DND-41 (cell line): Measurements from ENCODE around the gene GLRB.

Experiments used
- ATAC-seq: fragments of 200-7000 bp; cut with Tn5 transposase; 3 replicates; pipeline ENCODE4 v1.9.1; 2021; ENCODE audit warnings: low read depth; ENCODE audit not compliant: insufficient read depth
- DNase-seq: peaks from one replicate; pipeline ENCODE4 v3.0.0-alpha.2; 2020
- H2AFZ ChIP-seq: 2 replicates; pipeline ENCODE4 v1.6.0; 2012; ENCODE audit warnings: low read depth, low read length
- H3K27ac ChIP-seq: 2 replicates; pipeline ENCODE4 v1.5.1; 2012; ENCODE audit warnings: low read length, inconsistent platforms
- H3K27me3 ChIP-seq: fragments of 200-600 bp; sonication (generic); 2 replicates; pipeline ENCODE4 v1.6.0; 2012; ENCODE audit warnings: low read length, mild to moderate bottlenecking, inconsistent platforms; ENCODE audit not compliant: insufficient read depth, poor library complexity
- H3K36me3 ChIP-seq: 2 replicates; pipeline ENCODE4 v1.5.1; 2012; ENCODE audit warnings: low read length, inconsistent platforms; ENCODE audit not compliant: insufficient read depth
- H3K4me1 ChIP-seq: 2 replicates; pipeline ENCODE4 v1.5.1; 2012; ENCODE audit warnings: mild to moderate bottlenecking, low read length; ENCODE audit not compliant: insufficient read depth
- H3K4me2 ChIP-seq: 2 replicates; pipeline ENCODE4 v1.6.0; 2012; ENCODE audit warnings: mild to moderate bottlenecking, moderate library complexity, low read length, inconsistent platforms; ENCODE audit not compliant: insufficient read depth
- H3K4me3 ChIP-seq, 2 experiments: fragments of 200-600 bp in 1 of 2; shearing (Covaris generic) in 1 of 2; 2 replicates each; pipeline ENCODE4 v1.5.1; 2012 to 2016; ENCODE audit warnings: inconsistent platforms in 2 of 2, low read length in 2 of 2, mild to moderate bottlenecking in 2 of 2, low read depth in 1 of 2, moderate library complexity in 1 of 2
- H3K79me2 ChIP-seq: 2 replicates; pipeline ENCODE4 v1.6.0; 2012; ENCODE audit warnings: low read length, inconsistent platforms; ENCODE audit not compliant: insufficient read depth
- H3K9ac ChIP-seq: 2 replicates; pipeline ENCODE4 v1.6.0; 2012; ENCODE audit warnings: low read depth, mild to moderate bottlenecking, inconsistent platforms, low read length, moderate library complexity
- H3K9me3 ChIP-seq: 2 replicates; pipeline ENCODE4 v1.5.1; 2012; ENCODE audit warnings: low read length, moderate library complexity, mild to moderate bottlenecking, inconsistent platforms; ENCODE audit not compliant: insufficient read depth, severe bottlenecking
- H4K20me1 ChIP-seq: 2 replicates; pipeline ENCODE4 v1.6.0; 2012; ENCODE audit warnings: low read length; ENCODE audit not compliant: insufficient read depth
- EZH2 ChIP-seq: IDR thresholded peaks from 3 replicates; pipeline ENCODE4 v1.6.1; 2012; ENCODE audit warnings: borderline replicate concordance, low read depth, mild to moderate bottlenecking, moderate library complexity, low read length, inconsistent platforms; ENCODE audit not compliant: severe bottlenecking
- TF ChIP-seq, protein P1 (sequence below): IDR thresholded peaks from 2 replicates; pipeline ENCODE4 v1.5.1; 2012; ENCODE audit warnings: borderline replicate concordance, low read length, moderate library complexity, mild to moderate bottlenecking; ENCODE audit not compliant: poor library complexity, severe bottlenecking; ENCODE audit errors: extremely low read depth

GLRB gene

DNA sequence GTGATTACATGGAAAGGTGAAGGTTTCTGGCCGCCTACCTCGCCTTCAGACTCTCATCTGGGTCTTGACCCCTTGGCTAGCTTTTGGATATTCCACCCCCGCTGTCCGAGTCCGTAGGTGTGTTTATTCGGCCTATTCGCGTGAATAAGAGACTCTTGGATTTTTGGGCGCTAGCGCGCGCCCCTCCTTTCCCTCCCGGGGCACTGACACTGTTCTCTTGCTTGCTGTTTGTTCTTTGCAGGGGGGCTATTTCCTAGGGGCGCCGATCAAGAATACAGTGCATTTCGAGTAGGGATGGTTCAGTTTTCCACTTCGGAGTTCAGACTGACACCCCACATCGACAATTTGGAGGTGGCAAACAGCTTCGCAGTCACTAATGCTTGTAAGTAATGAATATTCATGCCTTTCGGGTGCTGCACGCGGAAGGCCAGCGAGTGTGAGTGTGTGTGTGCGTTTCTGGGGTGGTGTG, 145.5 kb downstream of the GLRB start:
- H4K20me1 ChIP-seq = no peaks in the 10 kb centered on the region
- H3K4me3 ChIP-seq = no peak overlapping the region
- DNase-seq = no peak
- no peak overlapping the region for H2AFZ ChIP-seq
- no peaks in the 10 kb centered on the region for H3K79me2 ChIP-seq
- TF ChIP-seq, protein P1, sequence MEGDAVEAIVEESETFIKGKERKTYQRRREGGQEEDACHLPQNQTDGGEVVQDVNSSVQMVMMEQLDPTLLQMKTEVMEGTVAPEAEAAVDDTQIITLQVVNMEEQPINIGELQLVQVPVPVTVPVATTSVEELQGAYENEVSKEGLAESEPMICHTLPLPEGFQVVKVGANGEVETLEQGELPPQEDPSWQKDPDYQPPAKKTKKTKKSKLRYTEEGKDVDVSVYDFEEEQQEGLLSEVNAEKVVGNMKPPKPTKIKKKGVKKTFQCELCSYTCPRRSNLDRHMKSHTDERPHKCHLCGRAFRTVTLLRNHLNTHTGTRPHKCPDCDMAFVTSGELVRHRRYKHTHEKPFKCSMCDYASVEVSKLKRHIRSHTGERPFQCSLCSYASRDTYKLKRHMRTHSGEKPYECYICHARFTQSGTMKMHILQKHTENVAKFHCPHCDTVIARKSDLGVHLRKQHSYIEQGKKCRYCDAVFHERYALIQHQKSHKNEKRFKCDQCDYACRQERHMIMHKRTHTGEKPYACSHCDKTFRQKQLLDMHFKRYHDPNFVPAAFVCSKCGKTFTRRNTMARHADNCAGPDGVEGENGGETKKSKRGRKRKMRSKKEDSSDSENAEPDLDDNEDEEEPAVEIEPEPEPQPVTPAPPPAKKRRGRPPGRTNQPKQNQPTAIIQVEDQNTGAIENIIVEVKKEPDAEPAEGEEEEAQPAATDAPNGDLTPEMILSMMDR = no peak
- no peak for TF ChIP-seq EZH2
- no peaks in the 10 kb centered on the region for H3K36me3 ChIP-seq
- H3K4me2 ChIP-seq = no peak overlapping the region
- H3K4me1 ChIP-seq = no peaks in the 10 kb centered on the region
- H3K27ac ChIP-seq = no peak overlapping the region
- no peak for ATAC-seq
- no peaks in the 10 kb centered on the region for H3K9me3 ChIP-seq
- H3K27me3 ChIP-seq = no peaks in the 10 kb centered on the region
- no peak overlapping the region for H3K9ac ChIP-seq
